NCI-H2196 treated with DMSO at 0.1 percent for 48 hours (cell line): Measurements from ENCODE around the gene KCNH1.
"Not testable (repeated sequence)": the region's sequence is repeated elsewhere in the genome, so short reads cannot be mapped to it uniquely, and the experiment has no call there.

ENCODE experiments used
- DNase-seq: peaks from one replicate; lab custom pipeline; 2025; ENCODE audit not compliant: unreplicated experiment; lab: John Stamatoyannopoulos, UW

Gene KCNH1

DNA sequence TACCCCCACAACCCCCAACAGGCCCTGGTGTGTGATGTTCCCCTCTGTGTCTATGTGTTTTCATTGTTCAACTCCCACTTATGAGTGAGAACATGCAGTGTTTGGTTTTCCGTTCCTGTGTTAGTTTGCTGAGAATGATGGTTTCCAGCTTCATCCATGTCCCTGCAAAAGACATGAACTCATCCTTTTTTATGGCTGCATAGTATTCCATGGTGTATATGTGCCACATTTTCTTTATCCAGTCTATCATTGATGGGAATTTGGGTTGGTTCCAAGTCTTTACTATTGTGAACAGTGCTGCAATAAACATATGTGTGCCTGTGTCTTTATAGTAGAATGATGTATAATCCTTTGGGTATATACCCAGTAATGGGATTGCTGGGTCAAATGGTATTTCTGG, 122.8 kb downstream of the KCNH1 start:
- not testable (repeated sequence) for DNase-seq

DNA sequence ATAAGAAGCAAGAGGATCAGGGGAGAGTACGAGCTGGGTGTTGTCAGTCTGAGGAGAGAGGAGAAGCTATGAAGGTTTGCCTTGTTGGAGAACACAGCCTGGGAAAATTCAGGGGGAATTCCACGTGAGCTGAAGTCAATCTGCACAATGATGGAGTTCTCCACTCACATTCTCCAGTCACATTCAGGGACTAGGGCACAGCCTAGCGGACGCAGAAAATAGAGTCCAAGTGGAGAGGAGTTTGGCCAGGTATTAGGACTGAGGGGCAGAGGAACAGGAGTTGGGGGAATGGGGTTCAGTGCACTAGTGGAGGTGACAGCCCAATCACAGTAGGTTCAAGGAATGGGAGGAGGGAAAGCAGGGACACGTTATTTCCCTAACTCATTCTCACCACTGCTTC, 124.0 kb downstream of the KCNH1 start:
- DNase-seq = no peak

DNA sequence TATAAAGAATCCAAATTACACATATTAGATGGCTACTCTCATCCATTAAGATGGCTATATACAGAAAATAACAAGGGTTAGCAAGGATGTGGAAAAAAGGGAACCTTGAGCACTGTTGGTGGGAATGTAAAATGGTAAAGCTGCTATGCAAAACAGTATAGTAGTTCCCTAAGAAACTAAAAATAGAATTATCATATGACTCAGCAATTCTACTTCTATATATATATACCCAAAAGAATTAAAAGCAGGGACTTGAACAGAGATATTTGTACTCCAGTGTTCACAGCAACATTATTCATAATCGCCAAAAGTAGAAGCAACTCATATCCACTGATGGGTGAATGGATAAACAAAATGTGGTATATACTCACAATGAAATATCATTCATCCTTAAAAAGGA, 126.1 kb downstream of the KCNH1 start:
- no peak for DNase-seq

DNA sequence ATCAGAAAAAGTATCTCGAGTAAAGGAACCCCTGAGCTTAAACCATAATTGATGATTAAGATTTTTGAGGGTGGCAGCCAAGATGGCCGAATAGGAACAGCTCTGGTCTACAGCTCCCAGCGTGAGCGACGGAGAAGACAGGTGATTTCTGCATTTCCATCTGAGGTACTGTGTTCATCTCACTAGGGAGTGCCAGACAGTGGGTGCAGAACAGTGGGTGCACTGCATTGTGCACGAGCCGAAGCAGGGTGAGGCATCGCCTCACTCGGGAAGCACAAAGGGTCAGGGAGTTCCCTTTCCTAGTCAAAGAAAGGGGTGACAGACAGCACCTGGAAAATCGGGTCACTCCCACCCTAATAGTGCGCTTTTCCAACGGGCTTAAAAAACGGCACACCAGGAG, 138.0 kb downstream of the KCNH1 start:
- not testable (repeated sequence) for DNase-seq

DNA sequence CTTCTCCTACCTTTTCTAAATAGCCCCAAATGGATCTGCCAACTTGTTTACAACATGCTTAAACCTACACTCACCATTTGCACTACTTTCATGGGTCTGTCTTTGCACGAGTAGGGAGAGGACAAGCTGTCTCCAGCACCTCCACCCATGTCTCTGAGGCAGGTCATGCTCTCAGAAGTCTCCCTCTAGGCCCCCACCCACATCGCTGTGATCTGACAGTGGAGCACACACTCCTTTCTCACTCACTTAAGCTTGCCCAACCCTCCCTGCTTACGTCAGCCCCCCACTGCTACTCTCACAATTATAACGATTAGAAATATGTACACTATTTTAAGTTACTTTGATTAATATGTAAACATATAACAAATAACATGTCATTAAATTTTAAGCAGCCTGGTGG, 141.1 kb downstream of the KCNH1 start:
- DNase-seq = no peak

DNA sequence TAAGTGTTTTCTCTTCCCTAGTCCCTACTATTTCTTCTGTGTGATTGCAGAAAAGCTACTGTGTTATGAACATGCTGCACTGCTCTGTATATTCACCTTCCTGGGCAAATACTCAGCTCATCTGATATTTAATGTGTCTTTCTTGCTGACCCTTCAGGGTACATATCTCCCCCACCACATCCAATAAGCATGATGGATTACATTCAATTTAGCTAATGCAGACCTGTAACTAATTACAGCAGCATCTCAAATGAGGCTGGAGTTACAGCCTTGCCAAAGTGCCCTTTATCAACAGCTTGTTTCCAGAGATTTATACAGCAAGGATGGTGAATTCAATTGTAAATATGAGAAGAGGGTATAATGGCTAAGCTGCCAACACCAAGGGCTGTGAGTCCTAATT, 144.0 kb downstream of the KCNH1 start:
- no peak for DNase-seq

DNA sequence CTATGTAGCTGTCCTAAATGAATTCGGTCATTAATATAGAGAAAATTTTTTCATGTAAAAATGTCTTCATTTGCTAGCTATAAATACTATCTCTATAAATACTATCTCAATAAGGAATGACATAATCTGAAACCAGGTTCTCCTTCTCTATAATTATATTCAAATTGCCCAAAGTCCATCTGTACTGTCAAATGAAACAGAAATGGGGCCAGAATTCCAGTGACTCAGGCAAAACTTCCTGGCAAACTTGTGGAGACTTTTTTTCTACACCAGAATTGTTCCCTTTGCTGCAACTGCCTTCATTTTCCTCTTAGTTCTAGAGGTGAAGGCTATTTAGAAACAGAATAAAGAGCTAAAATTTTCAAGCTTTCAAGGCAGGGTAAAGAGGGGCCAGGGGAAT, 152.5 kb downstream of the KCNH1 start:
- no peak for DNase-seq

DNA sequence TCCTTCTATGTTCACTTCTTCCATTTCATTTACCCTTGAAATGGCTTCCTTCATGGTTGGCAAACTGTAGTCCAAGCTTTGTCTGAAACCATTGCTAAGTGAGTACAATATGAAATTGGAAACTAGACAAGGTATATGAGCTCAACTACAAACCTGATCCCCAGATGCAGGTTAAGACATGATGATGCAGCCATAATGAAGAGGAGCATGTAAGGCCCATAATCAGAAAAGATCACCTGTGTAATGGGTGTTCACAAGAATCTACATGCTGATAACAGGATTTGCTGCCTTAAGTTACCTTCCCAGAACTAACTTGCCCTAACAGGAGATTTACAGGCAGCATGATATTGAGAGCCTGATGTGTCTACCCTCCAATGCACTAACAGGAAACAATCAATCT, 153.9 kb downstream of the KCNH1 start:
- no peak for DNase-seq

DNA sequence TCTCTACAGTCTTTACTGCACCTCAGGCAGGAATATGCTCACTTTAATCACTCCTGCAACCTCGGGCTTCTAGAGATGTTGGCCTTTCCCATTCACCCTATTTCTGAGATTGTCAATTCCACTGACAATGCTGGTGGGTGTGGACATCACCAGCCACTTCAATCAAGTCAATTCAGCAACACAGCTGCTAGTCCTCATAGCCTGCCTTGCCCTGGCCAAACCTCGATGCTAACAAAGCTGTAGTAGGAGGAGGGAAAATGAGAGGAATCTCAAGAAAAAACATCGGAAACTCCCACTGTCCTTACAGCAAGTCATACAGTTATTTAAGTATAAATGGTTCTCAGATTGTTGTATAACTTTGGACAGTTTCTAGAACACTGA, 155.0 kb downstream of the KCNH1 start:
- DNase-seq = no peak

DNA sequence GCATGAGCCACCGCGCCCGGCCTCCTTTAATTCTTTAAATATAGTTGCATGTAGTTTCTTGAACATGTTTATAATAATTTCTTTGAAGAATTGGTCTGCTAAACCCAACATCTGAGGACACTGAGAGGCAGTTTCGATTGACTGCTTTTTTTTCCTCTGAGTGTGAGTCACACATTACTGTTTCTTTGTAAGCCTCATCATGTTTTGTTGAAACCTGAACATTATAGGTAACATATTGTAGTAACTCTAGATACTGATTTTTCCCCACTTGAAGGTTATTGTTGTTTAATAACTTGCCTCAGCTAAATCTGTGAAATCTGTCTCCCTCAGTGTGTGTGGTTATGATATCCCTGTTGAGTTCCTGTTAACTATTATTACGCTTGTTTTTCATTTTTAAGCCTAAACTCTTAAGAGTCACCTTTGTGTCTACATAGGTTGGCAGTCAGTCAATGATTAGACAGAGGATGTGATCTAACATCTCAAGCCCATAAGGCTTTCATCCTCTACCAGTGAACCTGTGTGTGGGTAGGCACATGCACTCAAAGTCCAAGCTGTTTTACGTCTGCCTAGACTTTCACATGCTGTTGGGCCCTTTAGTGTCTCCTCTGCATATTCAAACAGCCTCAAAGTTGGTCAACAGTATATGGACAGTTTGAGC, 155.5 kb downstream of the KCNH1 start:
- DNase-seq = no peak

DNA sequence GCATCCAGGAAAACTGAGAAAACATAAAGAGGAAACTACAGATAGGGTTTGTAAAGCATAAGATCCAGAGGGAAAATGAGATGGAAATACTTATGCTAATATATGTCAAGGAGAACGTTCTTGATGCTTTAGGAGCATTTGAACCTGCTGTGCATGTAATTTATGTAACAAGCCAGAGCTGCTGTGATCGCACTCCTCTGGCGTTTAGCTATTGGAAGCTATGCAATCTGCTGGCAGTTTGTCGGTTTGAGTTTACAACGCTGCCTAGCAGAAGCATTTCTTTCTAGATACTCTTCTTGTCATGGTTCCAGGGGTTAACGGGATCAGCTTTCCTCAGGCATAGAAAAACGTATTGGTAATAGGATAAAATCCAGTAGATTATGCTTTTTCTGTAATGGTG, 182.7 kb downstream of the KCNH1 start:
- DNase-seq = no peak

DNA sequence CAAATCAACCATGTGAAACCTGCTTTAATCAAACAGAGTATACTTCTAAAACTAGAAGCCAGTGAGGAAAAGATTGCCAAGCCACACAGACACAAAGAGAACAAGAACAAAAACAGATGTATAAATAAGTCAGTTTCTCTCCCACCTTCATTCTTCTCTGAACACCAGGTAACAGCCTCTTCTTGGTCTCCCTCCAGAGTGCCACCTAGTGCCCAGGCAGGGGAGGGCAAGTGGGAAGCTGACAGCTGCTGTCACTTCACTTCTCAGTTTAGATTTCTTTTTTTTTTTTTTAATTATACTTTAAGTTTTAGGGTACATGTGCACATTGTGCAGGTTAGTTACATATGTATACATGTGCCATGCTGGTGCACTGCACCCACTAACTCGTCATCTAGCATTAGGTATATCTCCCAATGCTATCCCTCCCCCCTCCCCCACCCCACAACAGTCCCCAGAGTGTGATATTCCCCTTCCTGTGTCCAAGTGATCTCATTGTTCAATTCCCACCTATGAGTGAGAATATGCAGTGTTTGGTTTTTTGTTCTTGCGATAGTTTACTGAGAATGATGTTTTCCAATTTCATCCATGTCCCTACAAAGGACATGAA, 183.9 kb downstream of the KCNH1 start:
- peak; percentile 11 for DNase-seq

DNA sequence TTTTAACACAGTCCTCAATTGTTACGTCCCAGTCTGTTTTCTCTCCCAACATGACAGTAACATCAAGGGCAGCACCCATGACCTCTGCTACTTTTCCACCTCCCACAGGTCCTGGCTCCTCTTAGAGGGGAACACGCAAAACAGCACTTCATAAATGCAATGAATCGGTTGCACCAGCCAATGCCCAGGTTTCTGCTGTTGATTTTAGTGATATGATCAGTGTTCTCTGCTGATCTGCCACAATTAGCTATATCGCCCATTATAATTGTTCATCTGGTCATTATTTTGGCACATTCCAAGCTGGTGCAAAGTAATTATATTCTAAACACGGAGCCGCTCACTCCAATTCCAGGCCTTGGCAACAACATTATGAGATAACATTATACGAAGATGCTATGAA, 184.5 kb downstream of the KCNH1 start:
- no peak for DNase-seq

DNA sequence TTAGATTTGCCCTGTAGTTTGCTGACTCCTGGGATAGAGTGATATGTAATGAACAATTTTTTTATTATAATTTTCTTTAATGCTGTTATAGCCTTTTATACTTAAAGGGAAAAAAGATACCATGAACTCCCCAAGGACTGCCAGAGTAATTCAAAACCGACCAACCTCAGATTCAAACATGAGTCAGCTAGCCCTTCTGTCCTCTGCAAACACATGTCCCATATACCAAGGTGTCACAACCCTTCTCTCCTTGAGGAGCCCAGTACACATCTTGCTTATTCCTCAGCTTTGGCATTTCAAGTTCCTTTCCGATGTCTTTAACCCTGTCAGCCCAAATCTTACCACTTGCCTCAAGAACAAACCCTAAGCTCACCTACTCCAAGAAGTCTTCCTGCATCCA, 184.9 kb downstream of the KCNH1 start:
- DNase-seq = no peak

DNA sequence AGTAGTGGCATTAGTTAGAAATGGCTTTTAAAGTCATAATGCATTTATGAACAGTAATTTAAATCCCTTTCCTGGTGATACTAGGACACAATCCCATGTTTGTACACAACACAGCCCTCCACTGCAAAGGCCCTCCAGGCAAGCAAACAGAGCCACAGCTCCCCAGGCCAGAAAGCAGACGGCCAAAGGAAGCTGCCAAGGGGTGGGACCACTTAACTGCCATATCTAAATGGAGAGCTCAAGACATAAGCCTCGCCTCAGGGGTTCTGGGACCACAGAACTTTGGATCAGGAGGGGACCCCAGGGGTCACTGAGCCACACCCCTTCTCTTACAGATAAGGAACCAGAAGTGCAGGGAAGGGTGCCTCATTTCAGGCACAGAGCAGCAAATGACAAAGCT, 189.7 kb downstream of the KCNH1 start:
- no peak for DNase-seq

DNA sequence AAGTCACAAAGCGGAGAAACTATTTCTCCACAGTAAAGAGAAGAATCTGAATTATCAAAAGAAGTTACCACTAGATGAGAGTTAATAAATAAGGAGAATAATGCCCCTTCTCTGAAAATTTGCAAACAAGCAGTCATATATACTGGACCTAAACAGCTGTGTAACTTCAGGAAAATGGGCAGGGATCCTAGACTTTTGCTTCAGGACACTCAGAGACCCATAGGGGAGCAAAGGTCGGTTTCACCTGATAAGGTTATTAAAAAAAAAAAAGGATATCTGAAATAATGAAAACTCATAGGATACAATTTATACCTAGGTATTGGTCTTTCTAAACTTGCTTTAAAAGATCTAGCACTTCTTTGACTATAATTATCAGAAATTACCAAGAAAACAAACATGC, 191.4 kb downstream of the KCNH1 start:
- no peak for DNase-seq

DNA sequence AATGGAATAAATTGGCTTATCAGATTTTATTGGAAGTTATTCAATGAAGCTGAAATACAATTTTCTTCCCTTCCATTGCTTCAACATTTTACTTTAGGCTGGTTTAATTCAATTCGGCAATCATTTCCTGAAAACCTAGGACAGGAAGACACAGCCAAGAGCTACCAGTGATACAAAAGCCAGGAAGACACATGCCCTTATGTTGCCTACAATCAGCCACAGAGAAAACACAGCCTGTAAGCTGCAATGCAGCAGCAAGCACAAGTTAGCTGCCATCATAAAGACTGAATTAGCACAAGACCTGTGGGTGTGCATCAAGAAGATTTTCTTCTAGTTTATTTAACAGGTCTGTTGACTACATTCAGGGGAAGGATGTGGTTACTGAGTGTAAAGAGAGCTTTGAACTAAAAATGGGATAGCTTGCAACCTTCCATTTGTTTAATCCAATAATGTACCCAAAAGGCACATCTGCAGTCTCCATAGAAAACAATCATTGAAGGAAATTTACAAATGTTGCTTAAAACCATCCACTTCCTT, 193.8 kb downstream of the KCNH1 start:
- DNase-seq = no peak

DNA sequence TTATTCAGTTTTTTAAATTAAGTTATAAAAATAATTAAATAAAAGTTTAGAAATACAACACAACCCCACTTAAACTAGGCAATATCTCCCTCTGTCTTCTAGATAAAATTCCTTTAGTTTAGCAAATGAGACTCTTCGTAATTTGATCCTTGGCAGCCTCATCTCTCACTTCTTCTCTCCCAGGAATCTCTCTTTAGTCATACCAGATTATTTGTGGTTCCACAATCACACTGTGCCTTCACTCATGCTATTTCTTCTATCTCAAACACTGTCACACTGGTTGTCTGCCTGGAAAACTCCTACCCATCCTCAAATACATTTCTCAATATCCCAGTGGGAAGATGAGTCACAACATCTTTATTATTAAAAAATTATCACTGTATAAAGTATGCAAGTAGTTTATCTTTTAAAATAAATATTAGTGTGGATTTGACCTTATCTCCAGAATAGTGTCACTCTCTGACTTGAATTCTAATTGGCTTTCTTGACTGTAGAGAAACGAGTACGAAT, 195.5 kb downstream of the KCNH1 start:
- no peak for DNase-seq

DNA sequence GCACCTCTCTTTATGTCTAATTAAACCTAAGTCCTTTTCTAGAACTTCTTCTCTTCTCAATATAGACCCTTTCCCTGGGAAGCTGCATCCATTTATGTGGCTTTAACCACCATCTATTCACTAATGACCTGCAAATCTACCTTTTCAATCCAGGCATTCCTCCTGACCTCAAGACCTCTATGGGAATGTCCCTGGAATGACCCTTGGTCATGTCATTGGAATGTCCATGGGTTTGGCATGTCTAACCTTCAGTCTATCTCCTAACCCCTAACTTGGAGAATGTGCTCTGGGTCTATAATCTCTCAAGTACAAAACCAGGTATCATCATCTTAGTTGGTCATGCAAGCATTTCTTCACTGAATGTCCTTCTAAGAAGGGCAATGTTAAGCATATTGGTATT, 196.1 kb downstream of the KCNH1 start:
- no peak for DNase-seq

DNA sequence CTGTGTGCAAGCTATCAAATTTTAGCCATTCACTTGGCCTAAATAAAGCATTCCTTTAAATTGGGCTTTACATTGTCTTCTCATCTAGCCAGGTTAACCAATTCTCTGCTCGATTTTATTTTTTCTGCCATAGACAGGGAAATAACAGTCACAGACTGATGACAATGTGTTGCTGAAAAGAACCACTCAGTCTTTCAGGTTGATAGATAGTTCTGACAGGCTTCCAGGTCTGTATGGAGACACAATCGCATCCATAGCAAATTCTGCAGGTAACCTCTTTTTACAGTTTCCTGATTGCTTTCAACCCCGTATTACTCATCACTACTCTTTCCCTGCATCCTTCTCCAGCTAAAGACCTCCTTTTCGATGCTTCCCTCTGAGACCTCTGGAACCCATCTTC, 198.0 kb downstream of the KCNH1 start:
- DNase-seq = no peak

DNA sequence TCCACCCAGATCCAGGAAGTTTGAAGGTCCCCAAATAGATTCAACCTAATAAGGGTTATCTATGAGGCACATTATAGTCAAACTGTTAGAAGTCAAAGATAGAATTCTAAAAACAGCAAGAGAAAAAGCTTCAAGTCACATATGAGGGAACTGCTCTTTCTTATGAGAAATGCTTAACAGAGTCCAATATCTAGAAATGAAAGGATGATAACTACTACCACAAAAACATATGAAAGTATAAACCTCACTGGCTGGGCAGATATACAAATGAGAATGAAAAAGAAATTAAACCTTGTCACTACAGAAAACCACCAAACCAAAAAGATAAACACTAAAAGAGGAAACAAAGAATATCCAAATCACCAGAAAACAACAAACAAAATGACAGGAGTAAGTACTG, 201.8 kb downstream of the KCNH1 start:
- DNase-seq = no peak

DNA sequence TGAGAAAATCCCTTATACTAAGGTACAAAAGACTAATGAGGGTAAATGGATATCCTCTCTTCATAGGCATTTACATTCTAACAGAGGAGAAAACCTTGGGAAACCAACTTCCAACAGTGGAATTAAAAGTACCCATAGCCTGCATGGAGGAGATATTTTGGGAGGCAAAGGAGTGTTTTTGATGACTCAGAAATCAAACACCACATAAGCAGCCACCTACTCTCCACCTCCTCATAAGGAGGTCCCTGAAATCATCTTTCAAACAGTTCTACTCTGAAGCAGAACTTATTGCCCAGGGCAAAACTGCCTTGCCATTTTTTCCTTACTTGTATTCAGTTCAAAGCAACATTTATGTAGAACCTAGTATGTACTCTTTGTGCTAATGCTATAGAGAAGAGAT, 211.3 kb downstream of the KCNH1 start:
- DNase-seq = no peak
